NCI-H2107 treated with DMSO at 0.1 percent for 48 hours (cell line): Measurements from ENCODE around the gene MAGT1.
"Not testable (repeated sequence)": the region's sequence is repeated elsewhere in the genome, so short reads cannot be mapped to it uniquely, and the experiment has no call there.

Experiments
- DNase-seq: peaks from one replicate; lab custom pipeline; 2025; ENCODE audit not compliant: unreplicated experiment; lab: John Stamatoyannopoulos, UW

The MAGT1 gene

DNA sequence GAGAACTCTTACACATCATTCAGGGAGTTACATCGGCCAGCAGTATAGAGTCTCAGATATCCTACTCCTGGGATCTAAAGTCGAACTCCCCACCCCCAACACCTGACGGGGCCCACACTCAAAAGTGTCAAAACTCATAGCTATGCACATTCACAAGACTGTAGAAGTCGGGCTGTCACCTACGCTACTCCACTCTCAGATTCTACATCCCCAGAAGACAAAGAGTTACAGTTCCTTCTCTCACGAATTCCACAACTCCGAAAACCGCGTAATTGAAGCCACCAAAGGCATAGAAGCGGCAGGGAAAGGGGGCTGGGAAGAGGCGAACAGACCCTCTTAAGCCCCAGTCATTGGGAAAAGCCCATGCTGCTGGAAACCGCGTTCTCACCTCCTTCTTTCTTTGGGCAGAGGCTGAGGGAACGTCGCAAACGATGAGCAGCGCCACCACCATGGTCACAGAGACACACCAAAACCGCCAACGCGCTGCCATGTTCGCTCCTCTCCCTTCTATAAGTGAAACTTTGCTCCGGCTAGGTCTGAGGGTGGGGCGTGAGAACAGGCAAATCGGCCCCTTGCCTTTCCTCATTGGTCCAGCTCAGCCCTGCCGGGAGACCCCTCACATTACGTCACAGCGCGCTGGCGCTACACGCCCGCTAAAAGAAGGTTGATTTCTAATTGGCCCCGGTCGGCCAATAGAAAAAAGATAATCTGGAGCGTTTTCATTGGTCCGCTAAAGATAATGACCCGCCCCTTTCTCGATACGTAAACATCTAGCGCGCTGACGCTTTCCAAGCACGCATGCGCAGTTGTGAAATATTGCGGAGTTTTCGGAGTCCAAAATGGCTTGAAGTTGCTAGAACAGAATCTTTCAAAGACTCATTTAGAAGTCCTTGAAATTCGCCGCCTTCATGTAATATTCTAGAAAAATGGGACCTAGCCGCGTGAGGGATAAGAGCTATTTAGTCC lies at the start of gene MAGT1:
TSS of gene MAGT1 (minus strand) at position 515 of the 966 bp plus-strand sequence. CDS start at position 490, 25 bp downstream.
- peak; percentile 98 for DNase-seq

DNA sequence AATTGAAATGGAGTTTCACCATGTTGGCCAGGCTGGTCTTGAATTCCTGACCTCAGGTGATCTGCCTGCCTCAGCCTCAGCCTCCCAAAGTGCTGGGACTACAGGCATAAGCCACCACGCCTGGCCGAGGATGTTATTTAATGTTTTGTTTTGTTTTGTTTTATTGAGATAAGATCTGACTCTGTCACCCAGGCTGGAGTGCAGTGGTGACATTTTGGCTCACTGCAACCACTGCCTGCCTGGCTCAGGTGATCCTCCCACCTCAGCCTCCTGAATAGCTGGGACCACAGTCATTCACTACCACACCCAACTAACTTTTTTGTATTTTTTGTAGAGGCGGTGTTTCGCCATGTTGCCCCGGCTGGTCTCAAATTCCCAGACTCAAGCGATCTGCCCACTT lies 49.8 kb upstream of the MAGT1 start:
- DNase-seq = not testable (repeated sequence)

DNA sequence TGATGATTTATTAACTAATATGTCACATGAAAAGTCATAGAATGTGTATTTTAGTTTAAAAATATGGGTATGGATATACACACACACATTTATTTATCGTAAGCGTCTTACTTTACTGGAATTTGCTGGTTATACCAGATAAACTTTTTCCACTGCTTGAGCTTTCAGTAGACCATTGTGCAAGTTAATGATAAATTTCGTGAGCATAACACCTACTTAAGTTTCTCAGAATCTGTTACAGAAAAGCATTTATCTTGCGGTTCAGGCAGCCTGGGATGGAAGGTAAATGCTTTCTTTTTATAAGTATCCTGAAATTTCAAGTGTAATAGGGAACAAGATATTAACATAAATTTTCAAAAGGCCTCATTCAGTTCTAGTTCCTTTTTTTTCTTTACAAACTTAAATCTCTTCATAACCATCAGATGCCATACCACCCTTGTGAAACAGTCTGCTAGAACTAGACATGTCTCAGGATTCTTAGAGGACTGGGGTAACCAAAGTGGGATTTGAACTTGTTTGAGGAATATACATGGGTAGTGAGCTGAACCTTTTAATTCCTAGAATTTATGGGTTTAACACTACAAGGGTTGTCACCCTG lies 42.9 kb upstream of the MAGT1 start:
- DNase-seq = no peak

DNA sequence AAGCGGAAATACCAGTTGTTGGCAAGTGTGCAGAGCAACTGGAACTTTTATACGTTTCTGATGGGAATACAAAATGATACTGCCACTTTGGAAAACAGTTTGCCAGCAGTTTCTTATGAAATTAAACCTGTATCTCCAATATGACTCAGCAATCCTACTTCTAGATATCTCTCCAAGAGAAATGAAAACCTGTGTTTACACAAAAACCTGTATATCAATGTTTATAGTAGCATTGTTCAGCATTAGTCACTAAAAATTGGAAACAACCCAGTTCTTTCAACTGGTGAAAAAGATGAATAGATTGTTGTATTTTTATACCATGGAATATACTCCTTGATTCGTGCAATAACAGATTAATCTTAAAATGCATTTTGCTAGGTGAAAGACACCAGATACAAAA lies 42.1 kb upstream of the MAGT1 start:
- DNase-seq = no peak

DNA sequence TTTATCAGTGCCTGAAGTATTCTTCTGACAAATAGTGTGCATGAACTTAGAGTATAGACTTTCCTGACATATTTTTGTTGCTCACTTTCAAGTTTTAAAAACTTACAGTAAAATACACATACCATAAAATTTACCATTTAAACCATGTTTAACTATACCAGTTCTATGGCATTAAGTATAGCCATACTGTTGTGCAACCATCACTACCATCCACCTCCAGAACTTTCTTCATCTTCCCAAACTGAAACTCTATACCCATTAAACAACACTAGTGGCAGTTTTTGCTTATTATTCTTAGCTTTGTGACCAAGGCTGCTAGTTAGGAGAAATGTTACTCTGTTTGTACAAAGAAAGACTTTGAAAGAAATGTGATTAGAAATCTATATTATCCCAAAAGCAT lies 41.1 kb upstream of the MAGT1 start:
- no peak for DNase-seq

DNA sequence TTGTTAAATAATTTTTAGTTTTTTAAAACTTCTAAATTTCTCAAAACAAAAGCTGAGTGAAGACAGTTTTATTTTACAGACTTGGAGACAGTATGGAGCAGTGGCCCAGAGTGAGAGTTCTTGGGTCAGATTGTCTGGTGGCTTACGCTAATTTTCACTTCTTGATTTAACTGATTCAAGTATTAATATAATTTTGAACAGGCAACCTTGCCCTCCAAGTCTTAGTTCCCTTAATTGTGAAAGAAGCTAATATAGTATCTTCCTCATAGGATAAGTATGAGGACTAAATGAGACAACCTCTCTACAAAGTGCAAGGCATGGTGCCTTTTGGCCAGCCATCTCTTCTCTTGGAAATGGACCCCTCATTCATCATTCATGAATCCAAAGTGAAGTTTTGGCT lies 40.7 kb upstream of the MAGT1 start:
- DNase-seq = no peak

DNA sequence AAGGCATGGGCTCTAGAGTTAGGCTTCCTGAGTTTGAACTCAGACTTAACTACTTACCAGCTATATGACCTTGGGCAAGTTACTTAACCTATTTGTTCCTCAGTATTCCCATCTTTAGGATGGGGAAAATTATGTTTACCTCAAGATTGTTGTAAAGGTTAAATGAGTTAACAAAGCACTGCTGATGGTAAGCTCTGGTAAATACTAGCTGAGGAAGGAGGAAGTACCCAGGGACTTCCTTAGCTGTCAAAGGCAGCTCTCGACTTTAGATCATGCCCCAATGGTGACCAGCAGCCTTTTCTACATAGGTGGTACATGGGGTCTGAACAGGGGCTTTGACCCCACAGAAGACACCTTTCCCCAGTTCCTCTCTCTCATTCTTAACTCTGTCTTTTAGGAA lies 35.3 kb upstream of the MAGT1 start:
- DNase-seq = no peak

DNA sequence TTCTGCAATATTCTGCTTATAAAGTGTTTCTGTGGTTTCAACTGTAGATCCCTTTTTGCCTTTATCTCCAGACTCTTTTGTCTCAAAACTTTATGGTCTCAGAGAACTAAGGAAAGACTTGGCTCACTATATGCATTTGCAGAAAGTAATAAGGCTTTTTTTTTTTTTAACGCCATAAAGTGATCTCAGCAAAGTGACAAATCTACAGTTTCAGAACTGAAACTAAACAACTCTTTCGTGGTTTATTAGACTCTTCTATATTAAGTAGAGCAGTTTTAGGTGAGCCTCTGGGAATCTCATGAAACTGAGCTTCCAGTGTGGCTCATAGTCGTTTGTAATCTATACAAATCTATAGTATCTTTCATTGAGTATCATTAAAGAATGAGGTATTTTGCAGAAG lies 30.5 kb upstream of the MAGT1 start:
- no peak for DNase-seq

DNA sequence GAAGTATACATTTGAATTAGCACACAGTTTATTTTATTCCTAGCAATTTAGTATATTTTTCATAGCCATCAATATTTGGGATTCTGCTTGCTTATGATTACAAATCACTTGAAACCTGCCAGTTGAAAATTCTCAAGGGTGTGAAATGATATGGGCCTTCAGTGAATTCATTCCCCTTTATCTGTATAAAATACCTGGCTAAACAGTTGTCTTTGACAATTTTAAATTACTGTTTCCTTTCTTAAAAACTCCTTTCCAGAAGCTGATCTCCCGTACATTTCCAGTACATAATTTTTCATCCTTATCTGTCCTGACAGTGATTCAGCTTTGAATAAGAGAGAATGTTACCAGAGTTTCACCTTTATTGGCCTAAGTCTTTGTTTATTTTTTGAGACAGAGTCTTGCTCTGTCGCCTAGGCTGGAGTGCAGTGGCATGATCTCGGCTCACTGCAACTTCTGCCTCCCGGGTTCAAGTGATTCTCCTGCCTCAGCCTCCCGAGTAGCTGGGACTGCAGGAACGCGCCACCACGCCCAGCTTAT lies 29.2 kb upstream of the MAGT1 start:
- DNase-seq = no peak

DNA sequence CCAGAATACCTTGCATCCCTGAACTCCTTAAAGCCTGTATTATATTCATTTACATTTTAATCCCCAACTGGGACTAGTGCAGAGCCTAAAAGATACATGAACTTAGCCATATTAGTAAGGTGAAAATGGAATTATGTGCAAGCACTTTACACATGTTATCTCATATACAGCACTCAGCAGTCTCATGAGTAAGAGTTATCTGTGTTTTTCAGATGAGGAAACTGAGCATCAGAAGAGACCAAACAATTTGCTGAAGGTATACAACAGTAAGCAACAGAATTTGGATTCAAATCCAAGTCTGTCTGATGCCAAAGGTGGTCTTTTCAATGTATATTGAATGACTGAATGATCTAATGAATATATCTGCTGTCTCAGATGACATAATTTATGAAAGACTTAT lies 27.6 kb upstream of the MAGT1 start:
- DNase-seq = no peak

DNA sequence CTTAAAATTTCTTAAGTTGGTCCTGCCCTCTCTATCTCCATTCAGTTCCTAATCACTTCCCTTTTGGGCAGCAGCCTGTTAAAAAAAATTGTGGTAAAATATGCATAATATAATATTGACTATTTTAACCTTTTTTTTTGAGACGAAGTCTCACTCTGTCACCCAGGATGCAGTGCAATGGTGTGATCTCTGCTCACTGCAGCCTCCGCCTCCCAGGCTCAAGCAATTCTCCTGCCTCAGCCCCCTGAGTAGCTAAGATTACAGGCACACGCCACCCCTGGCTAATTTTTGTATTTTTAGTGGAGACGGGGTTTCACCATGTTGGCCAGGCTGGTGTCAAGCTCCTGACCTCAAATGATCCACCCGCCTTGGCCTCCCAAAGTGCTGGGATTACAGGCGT lies 24.1 kb upstream of the MAGT1 start:
- not testable (repeated sequence) for DNase-seq

DNA sequence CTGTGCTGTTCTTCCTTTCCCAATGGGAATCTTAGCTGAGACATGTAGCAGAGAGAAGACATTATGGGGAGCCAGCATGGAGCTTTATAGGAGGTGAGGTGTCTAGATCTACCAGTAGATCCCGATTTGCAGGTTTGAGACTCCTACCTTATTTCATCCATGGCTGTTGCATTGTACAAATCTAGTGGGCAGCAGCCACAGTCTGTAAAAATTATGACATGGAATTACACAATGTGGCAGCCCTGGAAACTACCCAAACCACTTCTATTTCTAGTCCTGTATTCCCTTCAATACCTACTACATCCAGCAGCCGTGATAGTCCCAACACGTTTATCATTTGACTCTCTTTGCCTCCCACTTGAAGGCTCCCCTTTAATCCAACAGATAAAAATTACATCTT lies 23.3 kb upstream of the MAGT1 start:
- DNase-seq = no peak

DNA sequence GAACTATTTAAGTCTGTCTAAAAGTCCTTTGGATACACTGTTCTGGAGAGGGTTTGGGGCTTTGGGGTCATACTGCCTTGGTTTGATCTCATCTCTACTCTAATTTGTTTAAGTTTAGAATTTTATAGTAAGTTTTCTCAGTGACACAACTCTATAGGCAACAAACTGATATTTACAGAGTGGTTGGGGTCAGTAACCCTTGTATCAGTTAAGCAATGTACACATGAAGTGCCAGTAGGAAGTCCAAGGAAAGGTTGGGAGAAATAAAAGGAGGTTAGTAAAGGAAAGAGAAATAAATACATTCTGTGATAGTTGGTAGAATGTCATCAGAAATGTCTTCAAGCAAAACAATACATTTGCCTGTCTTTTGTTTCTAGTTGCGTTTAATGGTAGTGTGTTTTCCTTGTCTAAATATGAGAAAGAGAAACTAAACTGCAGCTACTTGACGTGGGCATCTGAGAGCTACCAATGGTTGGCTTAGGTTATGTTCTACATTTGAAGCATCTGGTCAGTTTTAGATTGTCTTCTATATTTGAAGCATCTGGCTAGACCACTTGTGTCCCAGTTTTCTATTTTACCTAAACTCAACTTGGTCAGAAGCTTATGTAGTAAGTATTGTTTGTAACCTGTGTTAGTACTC lies 22.2 kb upstream of the MAGT1 start:
- no peak for DNase-seq

DNA sequence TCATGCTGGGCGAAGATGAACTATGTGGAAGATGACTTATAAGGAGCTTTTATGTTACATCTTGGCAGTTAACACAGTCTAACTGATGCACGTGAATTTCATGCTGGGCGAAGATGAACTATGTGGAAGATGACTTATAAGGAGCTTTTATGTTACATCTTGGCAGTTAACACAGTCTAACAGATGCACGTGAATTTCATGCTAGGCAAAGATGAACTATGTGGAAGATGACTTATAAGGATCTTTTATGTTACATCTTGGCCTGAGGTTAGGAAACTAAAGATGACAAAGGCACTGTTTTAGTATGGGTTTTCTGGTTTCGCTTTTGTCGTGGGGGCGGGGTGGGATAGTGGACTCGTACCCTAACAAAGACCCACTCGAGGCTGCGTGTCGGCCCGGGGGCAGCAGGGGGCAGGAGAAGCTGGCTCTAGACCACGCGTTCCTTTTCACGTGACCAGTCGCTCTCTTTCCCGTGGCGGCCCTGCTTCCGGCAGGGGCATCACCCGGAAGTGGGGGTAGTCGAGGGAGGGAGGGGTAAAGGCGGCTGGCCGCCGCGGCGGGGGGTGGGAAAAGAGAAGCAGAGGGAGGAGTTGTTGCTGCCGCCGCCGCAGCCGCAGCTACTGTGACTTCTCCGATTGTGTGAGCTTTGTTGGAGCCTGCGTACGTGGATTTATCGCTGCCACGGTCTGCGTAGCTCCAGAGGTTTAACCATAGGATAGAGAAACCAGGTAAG lies 15.0 kb upstream of the MAGT1 start, which contains the start of gene ATP7A:
TSS of gene ATP7A (plus strand) at position 586 of the 733 bp plus-strand sequence. CDS start 60,949 bp downstream, outside the sequence.
- DNase-seq = peak; percentile 89

DNA sequence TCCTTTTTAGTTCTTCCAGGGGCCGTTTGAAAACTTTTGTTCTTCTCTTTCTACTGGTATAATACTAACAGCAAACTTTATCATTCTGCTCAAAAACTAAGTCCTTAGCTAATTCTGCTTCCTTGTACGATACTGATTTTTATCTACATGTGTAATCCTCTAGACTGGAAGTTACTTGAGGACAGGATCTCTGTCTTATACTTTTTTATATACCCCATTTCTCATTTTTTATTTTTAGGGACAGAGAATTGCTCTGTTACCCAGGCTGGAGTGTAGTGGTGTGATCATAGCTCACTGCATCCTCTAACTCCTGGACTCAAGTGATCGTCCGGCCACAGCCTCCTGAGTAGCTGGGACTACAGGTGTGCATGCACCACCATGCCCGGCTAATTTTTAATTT lies 6.3 kb upstream of the MAGT1 start:
- DNase-seq = no peak

DNA sequence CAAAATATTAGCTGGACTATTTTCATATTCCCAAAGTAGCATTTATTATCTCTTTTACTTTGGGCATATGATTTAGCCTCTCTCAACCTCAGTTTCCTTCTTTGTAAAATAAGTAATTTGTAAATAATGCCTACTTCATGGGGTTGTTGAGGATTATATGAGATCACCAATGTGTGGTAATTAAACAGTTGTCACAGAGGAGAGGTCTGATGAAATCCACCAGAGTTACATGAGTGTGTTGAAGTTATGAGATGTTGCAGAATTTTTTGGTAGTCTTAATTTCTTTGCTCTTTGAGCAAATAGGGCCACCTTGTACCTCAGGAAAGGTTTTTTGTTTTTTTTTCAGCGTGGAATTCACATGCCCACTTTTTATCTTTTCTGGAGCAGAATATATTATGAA lies 5.5 kb upstream of the MAGT1 start:
- DNase-seq = no peak

DNA sequence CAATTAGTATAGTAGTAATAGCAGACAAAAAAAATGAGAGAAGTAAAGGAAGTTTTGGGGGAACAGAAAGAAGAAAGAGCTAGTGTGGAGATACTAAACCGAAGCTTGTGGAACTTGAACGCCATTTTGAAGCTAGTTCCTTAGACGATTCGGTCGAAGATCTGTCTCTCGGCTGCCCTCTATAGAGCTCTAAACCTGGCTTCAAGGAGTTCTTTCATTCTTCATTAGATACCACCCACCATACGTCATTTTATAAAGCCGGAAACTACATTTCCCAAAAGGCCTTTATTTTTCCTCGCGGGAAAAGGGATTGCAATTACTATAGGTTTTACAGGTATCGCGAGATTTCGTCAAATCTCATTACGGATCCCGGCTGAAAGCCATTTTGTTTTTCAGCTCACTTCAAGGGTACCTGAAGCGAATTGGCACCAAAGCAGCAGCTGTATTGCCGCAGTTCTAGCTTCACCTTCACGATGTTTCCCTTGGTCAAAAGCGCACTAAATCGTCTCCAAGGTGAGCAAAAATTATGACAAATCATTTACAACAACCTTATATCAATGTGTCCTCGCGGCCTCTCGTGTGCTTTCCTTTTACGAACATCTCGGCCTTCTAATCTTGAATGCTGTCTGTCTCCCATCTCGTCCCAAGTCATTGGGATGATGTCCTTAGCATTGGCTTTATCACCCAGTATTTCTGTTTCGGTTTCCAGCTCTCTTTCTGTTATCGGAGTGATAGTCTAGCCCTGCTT lies 4.0 kb upstream of the MAGT1 start, which contains the start of gene COX7B:
TSS of gene COX7B (plus strand) at position 388 of the 748 bp plus-strand sequence. CDS start at position 474, 86 bp downstream.
- DNase-seq = peak; percentile 99

DNA sequence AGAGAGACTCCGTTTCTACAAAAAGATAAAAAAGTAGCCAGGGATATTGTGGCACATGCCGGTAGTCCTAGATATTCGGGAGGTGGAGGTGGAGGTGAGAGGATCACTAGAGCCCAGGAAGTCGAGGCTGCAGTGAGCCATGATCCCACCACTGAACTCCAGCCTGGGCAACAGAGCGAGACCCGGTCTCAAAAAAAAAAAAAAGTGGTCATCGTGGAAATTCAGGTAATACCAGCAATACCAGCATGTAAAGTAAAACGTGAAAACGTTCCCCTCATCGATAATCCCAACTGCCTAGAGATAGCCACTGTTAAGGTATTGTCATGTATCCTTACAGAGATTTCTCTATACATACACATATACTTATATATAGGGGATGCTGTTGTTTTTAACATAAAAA lies 1.5 kb downstream of the MAGT1 start:
- no peak for DNase-seq

DNA sequence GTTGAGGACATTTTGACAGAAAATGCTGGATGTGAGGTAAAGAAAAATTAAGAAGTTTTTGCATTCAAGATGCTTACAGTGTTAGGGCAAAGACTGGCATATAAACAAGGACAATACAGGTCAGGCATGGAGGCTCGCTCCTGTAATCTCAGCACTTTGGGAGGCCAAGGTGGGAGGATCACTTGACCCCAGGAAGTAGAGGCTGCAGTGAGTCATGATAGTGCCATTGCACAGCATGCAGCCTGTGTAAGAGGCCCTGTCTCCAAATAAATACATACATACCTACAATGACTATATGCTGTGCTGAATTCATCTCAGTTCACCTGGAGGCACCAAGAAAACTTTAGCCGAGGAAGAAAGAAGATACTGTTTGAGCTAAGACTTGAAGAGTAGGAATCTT lies 2.3 kb downstream of the MAGT1 start:
- DNase-seq = no peak

DNA sequence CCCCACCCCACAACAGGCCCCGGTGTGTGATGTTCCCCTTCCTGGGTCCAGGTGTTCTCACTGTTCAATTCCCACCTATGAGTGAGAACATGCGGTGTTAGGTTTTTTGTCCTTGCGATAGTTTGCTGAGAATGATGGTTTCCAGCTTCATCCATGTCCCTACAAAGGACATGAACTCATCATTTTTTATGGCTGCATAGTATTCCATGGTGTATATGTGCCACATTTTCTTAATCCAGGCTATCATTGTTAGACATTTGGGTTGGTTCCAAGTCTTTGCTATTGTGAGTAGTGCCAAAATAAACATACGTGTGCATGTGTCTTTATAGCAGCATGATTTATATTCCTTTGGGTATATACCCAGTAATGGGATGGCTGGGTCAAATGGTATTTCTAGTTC lies 13.8 kb downstream of the MAGT1 start:
- not testable (repeated sequence) for DNase-seq
